ENCODE results near the gene MTTP.

Gene MTTP

GRCh38 chr4:99649208-99649607, 74.6 kb downstream of the MTTP start:
- no peak for TF ChIP-seq Cebpa-rat (IDR thresholded peaks at IDR 0.05)
- H3K4me1 ChIP-seq = peaks cover 61% of the 10 kb centered on the region

DNA sequence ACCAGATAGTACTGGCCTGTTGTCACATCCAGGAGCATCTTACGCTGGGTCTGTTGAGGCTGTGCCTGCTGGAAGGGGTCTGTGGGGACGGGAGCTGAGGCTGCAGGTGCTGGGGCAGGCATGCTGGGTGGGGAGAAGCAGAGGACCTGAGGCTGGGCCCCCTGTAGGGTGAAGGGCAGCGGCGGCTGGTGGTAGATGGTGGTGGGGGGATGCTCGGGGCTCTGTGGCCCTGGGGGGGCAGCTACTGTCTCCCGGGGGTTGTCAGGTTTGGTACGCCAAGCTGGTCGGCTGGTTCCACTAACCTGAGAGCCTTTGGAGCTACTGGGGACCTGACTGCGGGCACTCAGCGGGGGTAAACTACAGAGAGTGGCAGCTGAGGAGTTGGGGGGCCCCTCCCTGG, 75.2 kb downstream of the MTTP start:
- Histone ChIP-seq H3K4me3 (no peak overlapping the region), H4K20me1 (no peaks in the 10 kb centered on the region), H3K9ac (no peak overlapping the region), H3K27me3 (no peaks in the 10 kb centered on the region), H3K9me3 (peaks cover 16% of the 10 kb centered on the region; the same call in 1 of the 2 replicates), H3K4me2 (peak overlapping the region; percentile 51), H3K36me3 (no peaks in the 10 kb centered on the region), H3K4me1 (peaks cover 65% of the 10 kb centered on the region), H3K27ac (no peak overlapping the region)
- no peak for TF ChIP-seq Cebpa-rat (IDR thresholded peaks at IDR 0.05)

More at GRCh38 chr4:99649208-99649607, 74.6 kb downstream of the MTTP start:
- H3K9ac ChIP-seq = no peak overlapping the region
- peak overlapping the region; percentile 48; the same call in 1 of the 2 replicates for H3K27ac ChIP-seq
- H4K20me1 ChIP-seq = no peaks in the 10 kb centered on the region
- peaks cover 16% of the 10 kb centered on the region; the same call in 1 of the 2 replicates for H3K9me3 ChIP-seq
- H3K4me2 ChIP-seq = peak overlapping the region; percentile 51
- no peaks in the 10 kb centered on the region for H3K27me3 ChIP-seq
- no peaks in the 10 kb centered on the region for H3K36me3 ChIP-seq
- no peak overlapping the region for H3K4me3 ChIP-seq

DNA sequence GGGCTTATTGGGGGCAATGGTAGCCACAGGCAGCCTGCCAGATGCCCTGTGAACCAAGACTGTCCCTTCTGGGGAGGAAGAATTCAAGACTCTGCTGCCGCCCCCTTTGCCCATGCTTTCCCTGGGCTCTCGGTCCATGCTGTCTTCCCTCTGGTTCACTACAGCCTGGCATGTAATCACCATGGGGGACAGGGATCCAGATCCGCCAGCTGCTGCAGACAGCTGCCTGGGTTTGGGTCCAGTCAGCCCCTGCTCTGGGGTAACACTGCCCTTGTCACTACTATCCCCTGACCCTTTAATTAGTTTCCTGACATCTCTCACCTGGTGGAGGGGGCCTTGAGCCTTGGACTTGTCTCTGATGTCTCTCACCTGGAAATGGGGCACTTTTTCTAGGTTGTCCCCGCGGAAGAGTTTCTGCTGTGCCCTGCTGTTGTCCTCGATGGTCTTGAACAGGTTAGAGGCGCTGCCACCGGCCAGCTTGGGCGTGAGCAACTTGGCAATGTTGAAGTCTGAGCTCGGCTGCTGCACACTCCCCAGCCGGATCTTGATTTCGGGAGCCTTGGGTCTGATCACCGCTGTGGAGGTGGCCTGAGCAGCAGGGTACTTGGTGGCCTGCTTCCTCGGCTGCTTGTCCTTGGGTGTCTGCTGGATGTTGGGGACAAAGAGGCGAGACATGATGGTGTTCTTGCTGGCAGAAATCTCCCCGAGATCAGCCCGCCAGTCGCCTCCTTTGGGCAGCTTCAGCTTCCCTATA, 76.6 kb downstream of the MTTP start:
- no peak overlapping the region for H3K9ac ChIP-seq
- peaks cover 65% of the 10 kb centered on the region for H3K4me1 ChIP-seq
- no peak overlapping the region for H3K4me3 ChIP-seq
- H3K27ac ChIP-seq = no peak overlapping the region
- H4K20me1 ChIP-seq = no peaks in the 10 kb centered on the region
- H3K27me3 ChIP-seq = no peaks in the 10 kb centered on the region
- no peak for TF ChIP-seq Cebpa-rat (IDR thresholded peaks at IDR 0.05)
- H3K36me3 ChIP-seq = no peaks in the 10 kb centered on the region
- H3K9me3 ChIP-seq = peaks cover 16% of the 10 kb centered on the region; the same call in 1 of the 2 replicates
- H3K4me2 ChIP-seq = peak overlapping the region; percentile 62

- H3K9me3 ChIP-seq = peaks cover 16% of the 10 kb centered on the region; the same call in 1 of the 2 replicates
- H3K36me3 ChIP-seq = no peaks in the 10 kb centered on the region
- H3K4me3 ChIP-seq = no peak overlapping the region
- no peak for TF ChIP-seq Cebpa-rat (IDR thresholded peaks at IDR 0.05)
- H3K27ac ChIP-seq = peak overlapping the region; percentile 30; the same call in 1 of the 2 replicates
- no peaks in the 10 kb centered on the region for H4K20me1 ChIP-seq
- no peaks in the 10 kb centered on the region for H3K27me3 ChIP-seq
- H3K9ac ChIP-seq = no peak overlapping the region
- peak overlapping the region; percentile 62 for H3K4me2 ChIP-seq
- peaks cover 65% of the 10 kb centered on the region for H3K4me1 ChIP-seq
Measured at GRCh38 chr4:99651811-99652485, 77.3 kb downstream of the MTTP start.

DNA sequence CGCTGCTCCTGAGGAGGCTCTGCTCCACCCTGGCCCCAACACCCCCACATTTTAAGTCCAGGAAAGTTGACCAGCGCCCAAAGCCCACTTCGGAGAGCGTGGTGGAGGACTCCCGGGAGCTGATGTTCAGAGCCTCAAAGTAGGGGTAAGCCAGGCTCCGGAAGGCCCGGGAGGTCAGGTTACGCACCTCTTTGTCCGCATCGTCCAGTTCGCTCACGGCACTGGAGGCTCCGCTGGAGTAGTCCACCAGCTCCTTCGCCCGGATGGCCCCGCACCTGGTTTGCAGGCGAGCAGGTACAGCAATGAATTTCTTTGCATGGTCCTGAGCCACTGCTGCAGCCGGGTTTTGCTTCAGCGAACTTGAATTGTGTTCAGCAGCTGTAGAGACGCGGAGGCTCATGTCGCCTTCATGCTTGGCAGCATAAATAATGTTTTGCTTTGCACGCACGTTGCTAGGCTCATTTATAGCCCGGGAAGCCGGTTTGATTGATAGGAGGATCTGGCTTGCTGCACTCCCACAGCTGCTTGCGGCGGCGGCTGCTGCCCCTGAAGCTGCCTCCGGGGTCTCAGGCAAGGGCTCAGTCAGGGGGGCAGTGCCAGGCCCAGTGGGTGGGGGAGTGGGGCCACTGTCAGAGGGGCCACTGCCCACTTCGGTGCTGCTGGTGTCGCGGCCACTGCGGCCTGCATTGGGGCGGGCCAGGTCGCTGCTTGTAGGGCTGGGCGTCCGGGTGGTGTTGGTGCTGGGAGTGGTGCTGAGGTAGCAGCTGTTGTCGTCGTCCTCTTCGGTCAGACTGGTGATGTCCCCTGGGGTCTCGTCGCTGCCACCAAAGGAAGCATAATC, 78.2 kb downstream of the MTTP start:
- peak overlapping the region; percentile 62 for H3K4me2 ChIP-seq
- TF ChIP-seq Cebpa-rat (IDR thresholded peaks at IDR 0.05) = no peak
- H3K27me3 ChIP-seq = no peaks in the 10 kb centered on the region
- 0 out of 2 replicates have a peak overlapping the region, but pooled peaks have one; percentile 38 for H3K27ac ChIP-seq
- peaks cover 16% of the 10 kb centered on the region; the same call in 1 of the 2 replicates for H3K9me3 ChIP-seq
- H3K36me3 ChIP-seq = no peaks in the 10 kb centered on the region
- peaks cover 65% of the 10 kb centered on the region for H3K4me1 ChIP-seq
- no peaks in the 10 kb centered on the region for H4K20me1 ChIP-seq
- H3K4me3 ChIP-seq = no peak overlapping the region
- H3K9ac ChIP-seq = no peak overlapping the region

DNA sequence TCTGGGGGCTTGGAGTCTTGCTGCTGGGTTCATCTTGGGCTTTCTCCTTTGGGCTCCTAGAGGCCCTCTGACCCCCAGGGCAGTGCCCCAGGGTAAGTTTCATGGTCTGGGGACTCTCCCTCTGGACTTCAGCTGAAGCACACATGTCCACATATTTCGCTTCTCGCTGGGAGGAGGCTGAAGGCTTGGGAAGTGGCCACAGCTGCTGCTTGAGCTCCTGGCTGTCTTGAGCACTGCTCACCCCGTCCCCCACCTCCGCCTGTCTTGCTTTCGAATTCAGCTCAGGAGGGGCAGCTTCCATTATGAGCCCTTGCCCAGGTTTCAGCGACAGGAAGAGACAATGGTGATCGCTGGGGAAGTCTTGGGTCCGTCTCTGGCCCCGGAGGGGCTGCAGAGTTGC, 79.3 kb downstream of the MTTP start:
- TF ChIP-seq Cebpa-rat (IDR thresholded peaks at IDR 0.05) = no peak
- Histone ChIP-seq H3K9ac (no peak overlapping the region), H4K20me1 (no peaks in the 10 kb centered on the region), H3K4me1 (peaks cover 55% of the 10 kb centered on the region), H3K27me3 (no peaks in the 10 kb centered on the region), H3K27ac (peak overlapping the region; percentile 30; the same call in 1 of the 2 replicates), H3K36me3 (no peaks in the 10 kb centered on the region), H3K9me3 (peaks cover 16% of the 10 kb centered on the region; the same call in 1 of the 2 replicates), H3K4me2 (peak overlapping the region; percentile 62), H3K4me3 (no peak overlapping the region)

DNA sequence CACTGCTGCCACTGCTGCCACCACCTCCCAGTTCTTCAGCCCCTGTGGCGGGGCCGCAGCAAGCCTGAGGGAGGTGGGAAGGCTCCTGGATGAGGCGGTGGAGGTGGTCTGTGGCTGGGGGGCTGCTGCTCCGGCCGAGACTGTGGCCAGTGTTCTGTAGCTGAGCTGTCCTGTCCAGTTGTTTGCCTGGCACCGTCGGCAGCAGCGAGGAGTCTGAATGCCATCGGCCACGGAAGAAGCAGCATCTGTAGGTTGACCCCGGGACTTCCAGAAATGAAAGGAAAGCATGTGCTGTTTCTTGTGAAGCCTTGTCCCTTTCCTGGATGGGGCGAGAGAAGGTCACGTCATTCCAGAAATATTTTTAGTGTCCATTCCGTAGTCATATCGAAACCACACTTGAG, 79.7 kb downstream of the MTTP start:
- Histone ChIP-seq H3K27me3 (no peaks in the 10 kb centered on the region), H3K9ac (no peak overlapping the region), H3K4me1 (peaks cover 50% of the 10 kb centered on the region), H4K20me1 (no peaks in the 10 kb centered on the region), H3K27ac (peak overlapping the region; percentile 30; the same call in 1 of the 2 replicates), H3K4me3 (no peak overlapping the region), H3K4me2 (peak overlapping the region; percentile 62), H3K36me3 (no peaks in the 10 kb centered on the region), H3K9me3 (peaks cover 16% of the 10 kb centered on the region; the same call in 1 of the 2 replicates)
- no peak for TF ChIP-seq Cebpa-rat (IDR thresholded peaks at IDR 0.05)

- H3K4me3 ChIP-seq = no peak overlapping the region
- no peaks in the 10 kb centered on the region for H3K36me3 ChIP-seq
- no peaks in the 10 kb centered on the region for H3K27me3 ChIP-seq
- no peak overlapping the region for H3K4me2 ChIP-seq
- no peaks in the 10 kb centered on the region for H4K20me1 ChIP-seq
- peaks cover 16% of the 10 kb centered on the region; the same call in 1 of the 2 replicates for H3K9me3 ChIP-seq
- H3K27ac ChIP-seq = no peak overlapping the region
- H3K4me1 ChIP-seq = peaks cover 39% of the 10 kb centered on the region
- no peak for TF ChIP-seq Cebpa-rat (IDR thresholded peaks at IDR 0.05)
- H3K9ac ChIP-seq = no peak overlapping the region
Measured at GRCh38 chr4:99655308-99656081, 80.9 kb downstream of the MTTP start.

GRCh38 chr4:99657798-99658197, 83.2 kb downstream of the MTTP start, which contains the start of gene C4orf54:
Gene C4orf54 (minus strand): TSS chr4:99657828. CDS start chr4:99654648, 3,180 bp downstream.
- Histone ChIP-seq H3K27ac (no peak within 1 kb of the TSS), H3K9me3 (0 out of 2 replicates have a peak, but pooled peaks cover 1% of the 10 kb centered on the region), H3K9ac (no peak within 1 kb of the TSS), H3K36me3 (no peaks in the 10 kb centered on the region), H4K20me1 (no peaks in the 10 kb centered on the region), H3K4me2 (no peak within 1 kb of the TSS), H3K4me3 (no peak within 1 kb of the TSS), H3K27me3 (no peaks in the 10 kb centered on the region), H3K4me1 (peaks cover 16% of the 10 kb centered on the region)
- no peak for TF ChIP-seq Cebpa-rat (IDR thresholded peaks at IDR 0.05)

Measured in BLaER1 (cell line).